Fibroblast of lung (primary cell): Measurements from ENCODE around the gene BLOC1S5. TPM values are rescaled to one million over a fixed set of nuclear protein-coding genes. Genes with fewer than 3 reads are reported as not detected.

Source experiments
- DNase-seq, 2 donors: peaks; one replicate each; pipeline versions ENCODE4 v3.0.0 to v3.0.0-alpha.2; 2010; ENCODE audit warnings: low read depth in 2 of 2
- H2AFZ ChIP-seq: 2 replicates; pipeline ENCODE4 v1.5.1; 2012; ENCODE audit warnings: low read length, control low read depth, inconsistent platforms
- H3K27ac ChIP-seq: 2 replicates; pipeline ENCODE4 v1.5.1; 2011; ENCODE audit warnings: low read length, control low read depth; ENCODE audit not compliant: insufficient read depth
- H3K27me3 ChIP-seq: 2 replicates; pipeline ENCODE4 v1.5.1; 2011; ENCODE audit warnings: mild to moderate bottlenecking, low read length; ENCODE audit not compliant: control insufficient read depth, insufficient read depth
- H3K36me3 ChIP-seq: 2 replicates; pipeline ENCODE4 v1.5.1; 2011; ENCODE audit warnings: low read length; ENCODE audit not compliant: control insufficient read depth, insufficient read depth
- H3K4me1 ChIP-seq: 2 replicates; pipeline ENCODE4 v1.5.1; 2011; ENCODE audit warnings: low read length; ENCODE audit not compliant: control insufficient read depth, insufficient read depth; ENCODE audit errors: extremely low read depth
- H3K4me2 ChIP-seq: 2 replicates; pipeline ENCODE4 v1.5.1; 2011; ENCODE audit warnings: low read length, control low read depth; ENCODE audit not compliant: insufficient read depth; ENCODE audit errors: extremely low read depth
- H3K4me3 ChIP-seq, 4 experiments: fragments of 200-600 bp in 1 of 4; sonication (generic) in 1 of 4; replicated peaks in 1 of 4; 2 replicates each; pipeline ENCODE4 v1.5.1; 2011 to 2016; ENCODE audit warnings: low read length in 4 of 4, low read depth in 3 of 4, mild to moderate bottlenecking in 3 of 4, control low read depth in 2 of 4, inconsistent platforms in 1 of 4, mixed read lengths in 1 of 4; ENCODE audit not compliant: insufficient read depth in 1 of 4; ENCODE audit errors: control extremely low read depth in 1 of 4
- H3K79me2 ChIP-seq: 2 replicates; pipeline ENCODE4 v1.5.1; 2012; ENCODE audit warnings: mild to moderate bottlenecking, low read length, inconsistent platforms; ENCODE audit not compliant: control insufficient read depth, insufficient read depth
- H3K9ac ChIP-seq: 2 replicates; pipeline ENCODE4 v1.5.1; 2011; ENCODE audit warnings: mild to moderate bottlenecking, low read length, control low read depth; ENCODE audit not compliant: insufficient read depth
- H3K9me3 ChIP-seq: 2 replicates; pipeline ENCODE4 v1.5.1; 2012; ENCODE audit warnings: low read depth, low read length; ENCODE audit not compliant: control insufficient read depth, insufficient read depth
- H4K20me1 ChIP-seq: 2 replicates; pipeline ENCODE4 v1.5.1; 2011; ENCODE audit warnings: low read length; ENCODE audit not compliant: control insufficient read depth, insufficient read depth; ENCODE audit errors: extremely low read depth
- CTCF ChIP-seq, 2 donors: IDR thresholded peaks in 1 of 2; conservative IDR thresholded peaks in 1 of 2; 1 replicate in 1 of 2; 2 replicates in 1 of 2; pipeline ENCODE4 v1.5.1; 2011 to 2012; ENCODE audit warnings: low read length in 2 of 2, control low read depth in 1 of 2, inconsistent platforms in 1 of 2, low read depth in 1 of 2, mild to moderate bottlenecking in 1 of 2
- EZH2 ChIP-seq: IDR thresholded peaks from 2 replicates; pipeline ENCODE4 v1.5.1; 2012; ENCODE audit warnings: low read length, control low read depth, mild to moderate bottlenecking; ENCODE audit errors: missing control alignments
- polyA plus RNA-seq, 2 donors: library from polyadenylated mRNA; depleted of rRNA in 1 of 2; stranded (reverse) in 1 of 2; unstranded in 1 of 2; fragments of >200 nt; gene quantifications; 2 replicates each; pipeline ENCODE4 v1.2.1, GENCODE V29; 2011 to 2012; ENCODE audit warnings: missing spikeins in 1 of 2
- total RNA-seq: library from RNA; depleted of rRNA; stranded (reverse); fragments of >200 nt; gene quantifications from 2 replicates; pipeline ENCODE4 v1.2.1, GENCODE V29; 2014

The BLOC1S5 gene
- total and polyA plus RNA-seq, 2 donors (not counting 1 experiment from before 2014, with no cell fraction given) = 10.1 to 20.6 TPM

- Histone ChIP-seq H3K36me3 (no peaks in the 10 kb centered on the region), H4K20me1 (no peaks in the 10 kb centered on the region), H3K9ac (no peak overlapping the region), H3K9me3 (no peaks in the 10 kb centered on the region), H3K27ac (no peak overlapping the region), H3K4me2 (no peak overlapping the region), H3K27me3 (no peaks in the 10 kb centered on the region), H3K79me2 (no peaks in the 10 kb centered on the region), H2AFZ (no peak overlapping the region), H3K4me1 (no peaks in the 10 kb centered on the region), H3K4me3 (no peak overlapping the region)
- peak in 1 of 2 donors; percentile 50 for DNase-seq
- TF ChIP-seq CTCF (conservative IDR thresholded peaks at IDR 0.05 in 1 of 2, IDR thresholded peaks at IDR 0.05 in 1 of 2; ENCODE audit: low read depth in 1 of 2, low read length in 2 of 2) (no peak), EZH2 (no peak)
Measured at GRCh38 chr6:8005136-8005535, 59.1 kb downstream of the BLOC1S5 start.

- Histone ChIP-seq H3K9ac (no peak overlapping the region), H3K27ac (no peak overlapping the region), H3K79me2 (no peaks in the 10 kb centered on the region), H3K4me3 (no peak overlapping the region), H3K36me3 (no peaks in the 10 kb centered on the region), H3K4me1 (peaks cover 2% of the 10 kb centered on the region), H3K9me3 (no peaks in the 10 kb centered on the region), H4K20me1 (no peaks in the 10 kb centered on the region), H3K4me2 (no peak overlapping the region), H3K27me3 (no peaks in the 10 kb centered on the region), H2AFZ (no peak overlapping the region)
- TF ChIP-seq CTCF (conservative IDR thresholded peaks at IDR 0.05 in 1 of 2, IDR thresholded peaks at IDR 0.05 in 1 of 2; ENCODE audit: low read depth in 1 of 2, low read length in 2 of 2) (no peak), EZH2 (no peak)
- peak in 1 of 2 donors; percentile 62 for DNase-seq
Measured at GRCh38 chr6:8000636-8001035, 63.6 kb downstream of the BLOC1S5 start.

- DNase-seq = peak in 1 of 2 donors; percentile 82
- no peak overlapping the region for H3K27ac ChIP-seq
Measured at GRCh38 chr6:8000188-8000596, 64.0 kb downstream of the BLOC1S5 start.

More at GRCh38 chr6:8000188-8000596, 64.0 kb downstream of the BLOC1S5 start:
- no peak overlapping the region for H2AFZ ChIP-seq
- no peaks in the 10 kb centered on the region for H4K20me1 ChIP-seq
- H3K4me2 ChIP-seq = no peak overlapping the region
- no peak for TF ChIP-seq CTCF (conservative IDR thresholded peaks at IDR 0.05 in 1 of 2, IDR thresholded peaks at IDR 0.05 in 1 of 2; ENCODE audit: low read depth in 1 of 2, low read length in 2 of 2)
- no peak for TF ChIP-seq EZH2
- no peaks in the 10 kb centered on the region for H3K36me3 ChIP-seq
- no peaks in the 10 kb centered on the region for H3K79me2 ChIP-seq
- no peak overlapping the region for H3K9ac ChIP-seq
- H3K9me3 ChIP-seq = no peaks in the 10 kb centered on the region
- no peaks in the 10 kb centered on the region for H3K27me3 ChIP-seq
- no peak overlapping the region for H3K4me3 ChIP-seq
- H3K4me1 ChIP-seq = peaks cover 2% of the 10 kb centered on the region
